Thoracic aorta (tissue), 2 donors: ENCODE results near the gene PCNX4. TPM values are rescaled to one million over a fixed set of nuclear protein-coding genes. Genes with fewer than 3 reads are reported as not detected.
"Not testable (repeated sequence)": the region's sequence is repeated elsewhere in the genome, so short reads cannot be mapped to it uniquely, and the experiment has no call there.

Source experiments
- ATAC-seq: fragments of 150-250 bp; one replicate; pipeline ENCODE4 v1.8.0; 2017; ENCODE audit warnings: low read depth; ENCODE audit not compliant: insufficient number of reproducible peaks, low FRiP score
- DNase-seq: peaks from one replicate; pipeline ENCODE4 v3.0.0-alpha.2; 2020; ENCODE audit warnings: low spot score
- H3K27ac ChIP-seq, 2 donors: fragments of 200-600 bp; sonication (generic); 1 replicate in 1 of 2; 2 replicates in 1 of 2; pipeline ENCODE4 v1.5.1; 2016; ENCODE audit warnings: mild to moderate bottlenecking in 2 of 2, moderate library complexity in 2 of 2
- H3K27me3 ChIP-seq: fragments of 200-600 bp; sonication (generic); replicated peaks from 2 replicates; pipeline ENCODE4 v1.6.0; 2016; ENCODE audit warnings: mild to moderate bottlenecking; ENCODE audit not compliant: insufficient read depth
- H3K36me3 ChIP-seq: fragments of 200-600 bp; sonication (generic); one replicate; pipeline ENCODE4 v1.5.1; 2016
- H3K4me1 ChIP-seq, 2 donors: fragments of 200-600 bp; sonication (generic); 1 replicate in 1 of 2; 2 replicates in 1 of 2; pipeline versions ENCODE4 v1.5.1 to v1.6.0; 2016; ENCODE audit warnings: low read depth in 2 of 2, mild to moderate bottlenecking in 1 of 2; ENCODE audit not compliant: control insufficient read depth in 1 of 2
- H3K4me3 ChIP-seq: fragments of 200-600 bp; sonication (generic); 2 replicates; pipeline ENCODE4 v1.5.1; 2016; ENCODE audit warnings: mild to moderate bottlenecking
- H3K9me3 ChIP-seq: fragments of 200-600 bp; sonication (generic); 2 replicates; pipeline ENCODE4 v1.5.1; 2016
- total RNA-seq, 2 donors: library from RNA; depleted of rRNA; stranded (reverse); fragments of >200 nt; gene quantifications; one replicate each; pipeline versions ENCODE4 v1.1.0 to v1.2.3, GENCODE V29; 2016
- TF ChIP-seq, protein P1 (sequence below): fragments of 200-600 bp; sonication (generic); IDR thresholded peaks from one replicate; pipeline ENCODE4 v1.5.1; 2019; ENCODE audit warnings: antibody characterized with exemption

PCNX4 gene
- total RNA-seq, result 10 to 100 TPM; 26.7 to 73.2 TPM

DNA sequence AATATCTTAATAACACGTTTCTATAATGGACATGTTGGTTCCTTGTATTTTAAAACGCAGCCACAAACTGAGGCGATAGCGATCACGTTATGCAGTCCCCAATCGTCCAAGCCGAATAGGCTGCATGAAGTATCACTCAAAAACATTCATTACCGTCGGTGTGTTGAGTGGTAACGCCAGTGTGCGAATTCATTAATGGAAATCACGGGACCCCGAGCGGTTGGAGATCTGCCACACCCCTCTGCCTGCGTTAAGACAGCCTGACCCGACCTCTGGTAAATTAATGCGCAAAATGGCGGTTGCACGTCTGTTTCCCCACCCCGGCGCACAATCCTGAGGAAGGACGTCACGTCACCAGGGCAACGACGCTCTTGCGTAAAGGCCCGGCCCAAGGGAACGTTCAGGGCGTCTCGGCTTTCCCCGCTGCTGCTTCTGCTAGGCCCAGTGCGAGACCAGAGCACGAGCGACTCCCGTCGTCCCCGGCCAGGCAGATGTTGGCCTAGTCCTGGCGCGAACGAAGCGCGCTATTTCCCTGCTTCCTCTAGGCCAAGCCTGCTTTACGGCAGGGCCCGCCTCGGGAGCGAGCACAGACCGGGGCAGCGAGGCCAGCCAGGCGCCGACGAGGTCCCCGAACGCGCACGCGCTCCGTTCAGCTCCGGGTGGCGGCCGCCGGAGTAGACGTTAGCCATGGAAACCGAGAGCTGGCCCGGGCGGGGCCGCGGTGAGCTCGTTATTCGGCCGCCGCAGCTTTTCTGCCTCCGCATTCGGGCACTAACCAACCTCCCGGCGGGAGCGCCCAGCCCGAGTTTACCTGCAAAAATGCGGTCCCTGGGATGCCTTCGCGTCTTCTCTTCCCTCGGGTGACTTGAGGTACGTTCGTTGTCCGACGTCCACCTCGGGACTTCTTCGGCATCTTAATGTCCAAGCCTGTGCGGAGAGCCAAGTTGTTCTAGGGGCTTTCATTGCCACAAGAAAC is at the start of gene PCNX4:
Gene PCNX4, plus strand, starts transcription at position 374 of the 976 bp plus-strand sequence. CDS start 15,716 bp downstream, outside the sequence.
- Histone ChIP-seq H3K36me3 (no peaks in the 10 kb centered on the region), H3K4me3 (peak within 1 kb of the TSS; percentile 95), H3K4me1 (peaks cover 17 to 29% of the 10 kb centered on the region in 2 donors), H3K27ac (peak within 1 kb of the TSS; percentile 90 to 98), H3K27me3 (no peaks in the 10 kb centered on the region), H3K9me3 (no peaks in the 10 kb centered on the region)
- ATAC-seq (peak; percentile 97), DNase-seq (peak; percentile 90)
- TF ChIP-seq, protein P1, sequence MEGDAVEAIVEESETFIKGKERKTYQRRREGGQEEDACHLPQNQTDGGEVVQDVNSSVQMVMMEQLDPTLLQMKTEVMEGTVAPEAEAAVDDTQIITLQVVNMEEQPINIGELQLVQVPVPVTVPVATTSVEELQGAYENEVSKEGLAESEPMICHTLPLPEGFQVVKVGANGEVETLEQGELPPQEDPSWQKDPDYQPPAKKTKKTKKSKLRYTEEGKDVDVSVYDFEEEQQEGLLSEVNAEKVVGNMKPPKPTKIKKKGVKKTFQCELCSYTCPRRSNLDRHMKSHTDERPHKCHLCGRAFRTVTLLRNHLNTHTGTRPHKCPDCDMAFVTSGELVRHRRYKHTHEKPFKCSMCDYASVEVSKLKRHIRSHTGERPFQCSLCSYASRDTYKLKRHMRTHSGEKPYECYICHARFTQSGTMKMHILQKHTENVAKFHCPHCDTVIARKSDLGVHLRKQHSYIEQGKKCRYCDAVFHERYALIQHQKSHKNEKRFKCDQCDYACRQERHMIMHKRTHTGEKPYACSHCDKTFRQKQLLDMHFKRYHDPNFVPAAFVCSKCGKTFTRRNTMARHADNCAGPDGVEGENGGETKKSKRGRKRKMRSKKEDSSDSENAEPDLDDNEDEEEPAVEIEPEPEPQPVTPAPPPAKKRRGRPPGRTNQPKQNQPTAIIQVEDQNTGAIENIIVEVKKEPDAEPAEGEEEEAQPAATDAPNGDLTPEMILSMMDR, result no peak

DNA sequence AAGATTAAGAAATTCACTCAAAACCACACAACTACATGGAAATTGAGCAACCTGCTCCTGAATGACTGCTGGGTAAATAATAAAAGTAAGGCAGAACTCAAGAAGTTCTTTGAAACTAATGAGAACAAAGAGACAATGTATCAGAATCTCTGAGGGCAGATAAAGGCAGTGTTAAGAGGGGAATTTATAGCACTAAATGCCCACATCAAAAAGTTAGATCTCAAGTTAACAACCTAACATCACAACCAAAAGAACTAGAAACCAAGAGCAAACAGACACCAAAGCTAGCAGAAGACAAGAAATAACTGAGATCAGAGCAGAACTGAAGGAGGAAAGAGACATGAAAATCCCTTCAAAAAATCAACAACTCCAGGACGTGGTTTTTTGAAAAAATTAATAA is 43.7 kb upstream of the PCNX4 start:
- H3K27me3 ChIP-seq, DNase-seq, H3K4me1 ChIP-seq, H3K27ac ChIP-seq, ATAC-seq, H3K4me3 ChIP-seq, H3K36me3 ChIP-seq, H3K9me3 ChIP-seq: not testable (repeated sequence)

DNA sequence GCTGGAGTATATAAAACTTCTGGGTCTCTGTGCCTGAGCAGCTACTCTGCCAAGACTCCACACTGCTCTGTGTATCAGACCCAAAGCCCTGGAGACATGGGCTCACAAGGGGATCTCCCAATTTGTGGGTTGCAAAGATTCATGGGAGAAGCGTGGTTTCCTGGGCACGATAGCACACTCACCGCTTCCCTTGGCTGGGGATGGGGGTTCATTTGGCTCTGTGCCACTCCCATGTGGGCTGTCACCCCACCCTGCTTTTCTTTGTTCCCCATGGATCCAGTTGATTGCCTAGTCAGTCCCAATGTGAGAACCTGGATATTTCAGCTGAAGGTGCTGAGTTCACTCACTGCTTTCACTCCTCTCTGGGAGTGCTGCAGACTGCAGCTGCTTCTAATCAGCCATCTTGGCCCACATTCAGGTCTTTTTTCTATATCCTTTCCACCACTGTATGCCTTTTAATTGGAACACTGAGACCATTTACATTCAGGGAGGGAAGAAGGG is 40.0 kb upstream of the PCNX4 start:
- Histone ChIP-seq H3K4me3 (no peak overlapping the region), H3K4me1 (no peaks in the 10 kb centered on the region), H3K27me3 (no peaks in the 10 kb centered on the region), H3K36me3 (no peaks in the 10 kb centered on the region), H3K9me3 (no peaks in the 10 kb centered on the region), H3K27ac (no peak overlapping the region)
- TF ChIP-seq, protein P1, result no peak
- ATAC-seq (no peak), DNase-seq (no peak)

DNA sequence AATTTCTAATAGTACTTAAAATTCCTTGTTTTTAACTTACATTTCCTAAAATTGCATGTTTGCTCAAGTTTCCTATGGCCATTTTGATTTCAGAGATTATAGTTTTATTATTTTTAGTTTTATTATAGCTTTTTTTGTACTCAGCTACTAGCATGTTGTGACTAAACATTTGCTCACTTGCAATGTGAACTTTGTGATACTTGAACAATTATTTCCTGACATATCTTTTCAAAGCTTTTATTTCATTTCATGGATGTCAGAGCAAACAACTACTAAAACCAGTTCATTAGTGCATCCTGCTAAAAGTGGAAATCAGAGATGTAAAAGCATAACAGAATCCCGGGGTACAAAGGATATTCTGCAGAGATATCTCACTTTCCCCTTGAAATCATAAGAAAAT is 33.6 kb upstream of the PCNX4 start:
- DNase-seq, result no peak
- TF ChIP-seq, protein P1, result no peak
- no peaks in the 10 kb centered on the region for H3K4me1 ChIP-seq
- no peaks in the 10 kb centered on the region for H3K36me3 ChIP-seq
- no peaks in the 10 kb centered on the region for H3K9me3 ChIP-seq
- H3K27ac ChIP-seq, result no peak overlapping the region
- no peak for ATAC-seq
- H3K27me3 ChIP-seq, result no peaks in the 10 kb centered on the region
- H3K4me3 ChIP-seq, result no peak overlapping the region

DNA sequence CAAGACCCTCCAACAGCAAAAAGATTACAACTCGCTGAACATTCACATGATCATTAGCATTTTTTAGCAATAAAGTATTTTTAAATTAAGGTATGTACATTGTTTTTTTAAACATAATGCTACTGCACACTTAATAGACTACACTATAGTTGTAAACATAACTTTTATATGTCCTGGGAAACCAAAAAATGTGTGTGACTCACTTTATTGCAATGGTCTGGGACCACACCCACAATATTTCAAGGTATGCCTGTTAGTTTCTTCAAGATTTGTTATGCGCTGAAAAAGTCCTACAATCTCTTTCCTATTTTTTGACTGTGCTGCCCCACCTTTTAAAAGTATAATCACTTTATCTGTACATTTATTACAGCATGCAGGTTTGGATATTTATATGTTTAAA is 30.4 kb upstream of the PCNX4 start:
- no peaks in the 10 kb centered on the region for H3K36me3 ChIP-seq
- no peaks in the 10 kb centered on the region for H3K27me3 ChIP-seq
- H3K9me3 ChIP-seq, result no peaks in the 10 kb centered on the region
- no peak overlapping the region for H3K4me3 ChIP-seq
- TF ChIP-seq, protein P1, result no peak
- H3K4me1 ChIP-seq, result no peaks in the 10 kb centered on the region
- H3K27ac ChIP-seq, result no peak overlapping the region
- ATAC-seq (no peak), DNase-seq (no peak)
